GM04503 (cell line): ENCODE measurements around the gene PTX4.
"Not testable (repeated sequence)": the region's sequence is repeated elsewhere in the genome, so short reads cannot be mapped to it uniquely, and the experiment has no call there.

ENCODE experiments used
- DNase-seq: peaks from one replicate; pipeline ENCODE4 v3.0.0-alpha.2; 2012; ENCODE audit warnings: low read depth

Gene PTX4

GRCh38 chr16:1481906-1482835, 6.6 kb downstream of the PTX4 start:
- no peak for DNase-seq

GRCh38 chr16:1478937-1479336, 9.8 kb downstream of the PTX4 start:
- not testable (repeated sequence) for DNase-seq

DNA sequence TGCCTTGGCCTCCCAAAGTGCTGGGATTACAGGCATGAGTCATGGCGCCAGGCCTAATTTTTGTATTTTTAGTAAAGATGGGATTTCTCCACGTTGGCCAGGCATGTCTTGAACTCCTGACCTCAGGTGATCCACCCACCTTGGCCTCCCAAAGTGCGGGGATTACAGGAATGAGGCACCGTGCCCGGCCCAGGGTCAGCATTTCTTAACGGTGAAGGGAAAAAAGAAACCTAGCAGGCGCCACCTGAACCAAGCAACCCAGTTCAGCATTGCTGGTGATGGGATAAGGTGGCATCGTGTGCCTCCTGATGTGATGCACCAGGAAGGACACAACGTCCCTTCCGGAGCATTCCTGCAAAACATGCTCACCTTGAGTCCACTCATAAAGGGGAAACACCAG, 11.7 kb downstream of the PTX4 start:
- DNase-seq, result no peak

DNA sequence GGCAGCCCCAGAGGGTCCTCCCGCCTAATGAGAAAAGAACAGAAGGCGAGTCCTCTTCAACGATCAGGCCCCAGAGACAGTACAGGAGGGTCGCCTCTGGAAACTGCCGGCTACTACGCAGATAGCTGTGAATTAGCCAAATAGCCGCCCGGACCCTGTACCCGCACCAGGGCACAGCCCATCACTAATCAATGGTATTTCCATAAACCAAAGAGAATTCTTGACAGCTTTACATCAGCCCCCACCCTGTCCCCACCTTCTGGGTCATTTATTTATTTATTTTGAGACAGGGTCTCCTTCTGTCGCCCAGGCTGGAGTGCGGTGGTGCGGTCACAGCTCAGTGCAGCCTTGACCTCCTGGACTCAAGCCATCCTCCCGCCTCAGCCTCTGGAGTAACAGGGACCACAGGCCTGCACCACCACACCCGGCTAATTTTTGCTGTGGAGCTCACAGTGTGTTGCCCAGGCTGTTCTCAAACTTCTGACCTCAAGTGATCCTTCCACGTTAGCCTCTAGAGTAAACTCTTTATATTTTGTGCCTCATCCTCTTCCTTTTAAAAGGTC, 13.1 kb downstream of the PTX4 start:
- no peak for DNase-seq

DNA sequence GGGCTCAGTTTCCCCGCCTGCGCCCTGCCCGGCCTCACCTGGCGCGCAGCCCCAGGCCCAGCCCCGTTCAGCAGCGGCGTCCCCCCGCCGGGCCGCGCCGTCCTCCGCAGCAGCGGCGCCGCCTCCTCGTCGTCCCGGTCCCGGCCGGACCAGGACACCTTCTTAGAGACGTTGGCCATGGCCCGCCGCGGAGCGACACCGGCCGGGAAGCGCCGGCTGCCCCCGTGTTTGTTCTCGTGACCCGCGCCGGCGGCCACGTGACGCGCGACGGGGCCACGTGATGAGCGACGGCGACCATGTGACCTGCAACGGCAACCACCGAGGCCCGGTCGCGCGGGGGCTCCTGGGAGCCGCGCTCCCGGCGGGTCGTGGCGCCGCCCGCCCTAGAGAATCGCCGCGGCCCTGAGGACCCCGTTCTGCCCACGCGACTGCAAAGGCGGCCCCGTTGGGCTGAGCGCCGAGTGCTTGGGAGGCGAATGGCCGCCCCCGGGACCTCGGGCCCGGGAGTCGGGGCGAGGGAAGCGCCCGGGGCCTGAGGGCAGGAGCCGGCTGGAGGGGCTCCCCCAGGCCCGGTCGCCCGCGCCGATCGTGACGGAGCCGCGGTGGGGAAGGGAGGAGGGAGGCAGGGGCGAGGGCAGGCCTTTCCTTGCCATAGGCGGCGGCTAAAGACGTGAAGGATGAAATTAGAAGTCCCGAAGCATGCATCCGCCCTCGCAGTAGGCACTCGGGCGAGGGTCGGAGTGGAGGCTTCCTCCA, 13.8 kb downstream of the PTX4 start, which contains the start of gene CLCN7:
Gene CLCN7, minus strand, starts transcription at position 233 of the 756 bp plus-strand sequence. Its CDS starts 54 bp downstream, at position 179.
- no peak for DNase-seq

DNA sequence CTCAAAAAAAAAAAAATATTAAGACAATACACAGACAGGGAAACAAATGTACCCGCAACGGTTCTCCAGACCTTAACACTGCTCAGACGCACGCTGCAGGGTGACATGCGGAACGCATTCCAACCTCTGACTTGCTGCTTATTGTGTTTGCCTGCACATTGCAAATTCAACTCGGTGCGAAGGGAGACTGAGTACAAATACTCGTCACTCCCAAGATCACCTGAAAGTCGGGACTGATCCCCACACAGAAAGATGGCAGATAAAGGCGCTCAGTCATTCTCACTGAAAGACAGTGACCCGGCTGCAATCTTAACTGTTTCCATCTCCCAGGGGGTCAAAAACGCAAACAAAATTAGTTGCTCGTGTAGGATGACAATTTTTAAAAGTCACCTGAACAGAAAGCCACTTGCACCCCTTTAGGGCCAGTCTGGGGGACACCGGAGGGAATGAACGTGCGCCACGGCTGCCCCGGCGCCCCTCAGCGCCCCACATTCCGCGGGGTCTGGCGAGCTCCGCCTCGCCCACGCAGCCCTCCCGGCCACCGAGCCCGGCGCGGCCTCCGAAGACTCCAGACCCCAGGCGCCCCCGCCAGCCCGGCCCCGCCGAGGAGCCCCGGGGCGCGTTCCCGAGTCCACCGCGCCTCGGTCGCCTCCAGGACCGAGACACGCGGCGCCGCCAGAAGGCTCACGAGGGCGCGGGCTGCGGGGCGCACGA, 14.5 kb downstream of the PTX4 start:
- DNase-seq, result no peak

- no peak for DNase-seq
These were observed 15.8 kb downstream of the PTX4 start for GRCh38 chr16:1472974-1473373.

GRCh38 chr16:1471569-1472194, 17.1 kb downstream of the PTX4 start:
- DNase-seq, result no peak

GRCh38 chr16:1470481-1471251, 18.1 kb downstream of the PTX4 start:
- DNase-seq, result no peak

DNA sequence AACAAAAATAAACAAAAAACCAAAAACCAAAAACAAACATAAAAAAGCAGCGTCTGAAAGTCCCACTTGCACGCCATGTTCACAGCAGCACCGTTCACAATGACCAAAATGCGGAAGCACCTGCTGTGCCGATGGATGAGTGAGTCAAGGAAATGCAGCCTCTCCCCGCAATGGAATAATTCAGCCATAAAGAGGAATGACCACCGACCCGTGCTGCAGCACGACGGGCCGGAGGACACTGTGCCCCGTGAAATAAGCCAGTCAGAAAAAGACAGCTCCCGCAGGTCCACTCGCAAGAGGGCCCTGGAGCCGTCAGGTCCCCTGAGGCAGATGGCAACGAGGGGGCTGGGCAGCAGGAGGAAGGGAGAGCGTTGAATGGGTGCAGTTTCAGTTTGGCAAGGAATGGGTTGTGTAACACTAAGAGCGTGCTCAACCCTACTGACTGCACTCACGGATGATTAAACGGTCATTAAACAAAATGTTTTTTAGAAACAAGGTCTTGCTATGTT, 19.0 kb downstream of the PTX4 start:
- no peak for DNase-seq

DNA sequence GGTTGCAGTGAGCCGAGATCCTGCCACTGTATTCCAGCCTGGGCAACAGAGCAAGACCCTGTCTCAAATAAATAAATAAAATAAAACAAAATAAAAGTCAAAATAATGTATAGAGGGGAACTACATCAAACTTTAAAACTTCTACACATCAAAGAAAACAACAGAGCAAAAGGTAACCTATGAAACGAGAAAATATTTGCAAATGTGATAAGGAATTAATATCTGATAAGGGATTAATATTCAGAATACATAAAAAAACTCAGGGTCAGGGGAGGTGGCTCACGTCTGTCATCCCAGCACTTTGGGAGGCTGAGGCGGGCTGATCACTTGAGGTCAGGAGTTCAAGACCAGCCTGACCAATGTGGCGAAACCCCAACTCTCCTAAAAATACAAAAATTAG, 19.6 kb downstream of the PTX4 start:
- DNase-seq, result not testable (repeated sequence)

DNA sequence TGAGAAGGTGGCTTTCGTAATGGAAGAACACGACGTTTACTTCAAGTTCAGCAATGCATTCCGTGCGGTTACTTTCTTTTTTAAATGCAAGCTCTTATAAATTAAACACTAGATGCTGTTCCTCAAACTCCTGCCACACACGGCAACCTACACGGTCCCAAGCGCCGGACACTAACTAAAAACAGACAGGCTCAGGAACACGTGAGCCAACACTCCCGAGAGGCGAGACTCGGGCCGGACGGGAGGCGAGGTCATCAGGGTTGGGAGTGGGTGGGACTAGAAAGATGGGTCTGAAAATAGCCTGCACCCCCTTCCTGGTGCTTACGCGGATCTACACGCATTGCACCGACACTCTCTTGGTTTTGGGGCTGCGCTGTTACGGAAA, 20.3 kb downstream of the PTX4 start:
- DNase-seq, result no peak

- DNase-seq, result no peak
These were observed 21.7 kb downstream of the PTX4 start for GRCh38 chr16:1466968-1467521.

DNA sequence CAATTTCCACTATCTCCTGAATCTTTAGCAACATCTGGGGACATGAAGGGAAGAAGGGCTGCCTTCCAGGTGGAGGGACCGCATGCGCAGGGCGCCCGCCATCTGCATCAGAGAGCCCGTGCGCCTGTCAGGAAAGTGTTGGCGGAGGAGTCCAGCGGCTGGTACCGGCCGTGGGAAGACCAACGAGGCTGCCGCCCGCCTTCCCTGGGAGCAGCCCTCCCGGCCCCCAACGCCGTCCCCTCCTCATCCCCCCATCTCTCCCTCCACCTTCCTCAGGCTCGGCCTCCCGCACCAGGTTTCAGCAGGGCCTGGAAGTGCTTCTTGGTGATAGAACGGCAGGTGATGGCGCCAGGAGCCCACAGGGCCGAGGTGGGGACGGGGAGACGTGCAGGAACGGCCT, 22.7 kb downstream of the PTX4 start:
- DNase-seq, result no peak

GRCh38 chr16:1465567-1465915, 23.2 kb downstream of the PTX4 start:
- no peak for DNase-seq

- DNase-seq, result no peak
These were observed 23.7 kb downstream of the PTX4 start for GRCh38 chr16:1464894-1465566.

GRCh38 chr16:1464196-1464893, 24.4 kb downstream of the PTX4 start:
- no peak for DNase-seq

DNA sequence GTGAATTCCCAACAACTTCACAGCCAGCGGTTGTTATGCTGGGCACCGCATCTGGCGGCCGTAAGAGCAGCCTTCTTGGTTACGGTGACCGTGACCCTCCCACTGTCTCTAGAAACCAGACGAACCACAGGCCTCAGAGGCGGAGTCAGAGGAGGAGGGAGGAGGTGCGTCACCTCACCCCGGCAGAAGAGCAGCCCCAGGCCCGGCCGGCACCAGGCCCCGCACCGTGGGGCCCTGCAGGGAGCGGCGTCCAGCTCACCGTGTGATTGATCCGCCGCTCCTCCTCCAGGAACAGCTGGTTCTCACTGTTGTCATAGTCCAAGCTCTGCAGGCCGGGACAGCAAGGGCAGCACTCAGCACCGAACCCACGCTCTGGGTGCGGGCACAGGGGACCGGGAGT, 27.6 kb downstream of the PTX4 start:
- DNase-seq, result no peak

- no peak for DNase-seq
These were observed 28.1 kb downstream of the PTX4 start for GRCh38 chr16:1460602-1461138.
